Spinal cord (tissue), 10 donors: Measurements from ENCODE around the gene BIK. TPM values are rescaled to one million over a fixed set of nuclear protein-coding genes. Genes with fewer than 3 reads are reported as not detected.

ENCODE experiments used
- DNase-seq, 6 donors: peaks; one replicate each; pipeline versions ENCODE4 v3.0.0 to v3.0.0-alpha.2; 2013 to 2015; ENCODE audit warnings: low spot score in 6 of 6, low read depth in 4 of 6
- H3K27ac ChIP-seq: one replicate; pipeline ENCODE4 v1.5.1; 2013; ENCODE audit warnings: low read depth, low read length, control low read depth
- H3K27me3 ChIP-seq: one replicate; pipeline ENCODE4 v1.6.1; 2013; ENCODE audit warnings: low read length; ENCODE audit not compliant: control insufficient read depth, insufficient read depth
- H3K36me3 ChIP-seq: one replicate; pipeline ENCODE4 v1.6.1; 2013; ENCODE audit warnings: low read length; ENCODE audit not compliant: control insufficient read depth, insufficient read depth
- H3K4me1 ChIP-seq: one replicate; pipeline ENCODE4 v1.6.1; 2013; ENCODE audit warnings: low read length; ENCODE audit not compliant: control insufficient read depth, insufficient read depth
- H3K4me3 ChIP-seq: one replicate; pipeline ENCODE4 v1.5.1; 2013; ENCODE audit warnings: low read depth, low read length, control low read depth
- H3K9me3 ChIP-seq: one replicate; pipeline ENCODE4 v1.6.1; 2013; ENCODE audit warnings: low read length; ENCODE audit not compliant: control insufficient read depth, insufficient read depth
- WGBS: methylation state at CpG from one replicate; pipeline ENCODE4 v1.1.5; 2013; ENCODE audit warnings: missing lambda C conversion rate; ENCODE audit not compliant: insufficient coverage; 5-methylcytosine and 5-hydroxymethylcytosine counted together
- polyA plus RNA-seq, 2 donors: library from polyadenylated mRNA; unstranded; fragments of 120-200 nt; gene quantifications; one replicate each; pipeline ENCODE4 v1.2.1, GENCODE V29; 2013; ENCODE audit not compliant: insufficient read length in 2 of 2
- total RNA-seq, 2 donors: library from RNA; depleted of rRNA in 1 of 2; stranded (reverse); fragments of 120-200 nt in 1 of 2; fragments of >200 nt in 1 of 2; gene quantifications; one replicate each; pipeline versions ENCODE4 v1.2.3 to v1.2.4, GENCODE V29; 2013 to 2014
- donor health status: healthy.

BIK gene
- total and polyA plus RNA-seq, 4 donors, result 0.50 to 1.1 (median 0.90) TPM

GRCh38 chr22:43173976-43174720, 63.6 kb downstream of the BIK start:
- H3K4me1 ChIP-seq, result no peaks in the 10 kb centered on the region
- no peaks in the 10 kb centered on the region for H3K27me3 ChIP-seq
- DNase-seq, result no peak
- H3K4me3 ChIP-seq, result no peak overlapping the region
- 97% methylated on average over 39 of the region's 39 CpGs for WGBS
- no peak overlapping the region for H3K27ac ChIP-seq
- no peaks in the 10 kb centered on the region for H3K9me3 ChIP-seq
- H3K36me3 ChIP-seq, result peaks cover 90% of the 10 kb centered on the region

GRCh38 chr22:43174941-43175531, 64.5 kb downstream of the BIK start:
- Histone ChIP-seq H3K27me3 (no peaks in the 10 kb centered on the region), H3K4me3 (no peak overlapping the region), H3K4me1 (no peaks in the 10 kb centered on the region), H3K9me3 (no peaks in the 10 kb centered on the region), H3K36me3 (peaks cover 90% of the 10 kb centered on the region), H3K27ac (no peak overlapping the region)
- WGBS, result 91% methylated on average over 9 of the region's 9 CpGs
- DNase-seq, result no peak

- H3K4me3 ChIP-seq, result no peak overlapping the region
- DNase-seq, result no peak
- no peaks in the 10 kb centered on the region for H3K9me3 ChIP-seq
- no peak overlapping the region for H3K27ac ChIP-seq
- H3K36me3 ChIP-seq, result peaks cover 90% of the 10 kb centered on the region
- no peaks in the 10 kb centered on the region for H3K27me3 ChIP-seq
- 86% methylated on average over 13 of the region's 15 CpGs for WGBS
- H3K4me1 ChIP-seq, result no peaks in the 10 kb centered on the region
These were observed 65.5 kb downstream of the BIK start for GRCh38 chr22:43176090-43176489.

GRCh38 chr22:43177479-43177878, 66.9 kb downstream of the BIK start:
- Histone ChIP-seq H3K9me3 (no peaks in the 10 kb centered on the region), H3K27me3 (no peaks in the 10 kb centered on the region), H3K27ac (no peak overlapping the region), H3K36me3 (peaks cover 89% of the 10 kb centered on the region), H3K4me3 (no peak overlapping the region), H3K4me1 (no peaks in the 10 kb centered on the region)
- no peak for DNase-seq
- 91% methylated on average over 5 of the region's 7 CpGs for WGBS

Other genes with a start within 250 kb of the BIK start
- gene PACSIN2, start 95.6 kb upstream of the BIK start, total RNA-seq, result 10 to 100 TPM; 36.3 to 45.3 TPM
- gene PACSIN2, start 95.6 kb upstream of the BIK start, polyA plus RNA-seq, result 10 to 100 TPM; 46.5 to 54.2 TPM
- gene TTLL1, start 21.4 kb upstream of the BIK start, total RNA-seq, result 10 to 100 TPM; 21.6 to 27.2 TPM
- 10 to 100 TPM; 31.6 to 33.6 TPM for gene TTLL1, start 21.4 kb upstream of the BIK start, polyA plus RNA-seq
- gene MCAT, start 32.6 kb downstream of the BIK start, total RNA-seq, result 10 to 100 TPM; 10.0 to 19.4 TPM
- 10 to 100 TPM; 31.9 to 32.3 TPM for gene MCAT, start 32.6 kb downstream of the BIK start, polyA plus RNA-seq
- gene TSPO, start 40.8 kb downstream of the BIK start, total RNA-seq, result 10 to 100 TPM; 38.7 to 80.1 TPM
- gene TSPO, start 40.8 kb downstream of the BIK start, polyA plus RNA-seq, result 10 to 100 TPM; 40.7 to 43.0 TPM
- 10 to 100 TPM; 10.8 to 26.1 TPM for gene TTLL12, start 76.4 kb downstream of the BIK start, total RNA-seq
- gene TTLL12, start 76.4 kb downstream of the BIK start, polyA plus RNA-seq, result 10 to 100 TPM; 33.4 to 34.3 TPM
- gene SCUBE1, start 232.6 kb downstream of the BIK start, total RNA-seq, result 10 to 100 TPM in 1 of 2 donors, 1 to 10 TPM in 1; 5.3 to 11.9 TPM
- gene SCUBE1, start 232.6 kb downstream of the BIK start, polyA plus RNA-seq, result 10 to 100 TPM in 1 of 2 donors, 1 to 10 TPM in 1; 9.3 to 13.1 TPM